Thoracic aorta (tissue), 2 donors: ENCODE results near the gene ATP8B1. TPM values are rescaled to one million over a fixed set of nuclear protein-coding genes. Genes with fewer than 3 reads are reported as not detected.
A peak's percentile ranks its signal among the peaks of the same experiment; 100 is the strongest.

ENCODE experiments used
- ATAC-seq: fragments of 150-250 bp; one replicate; pipeline ENCODE4 v1.8.0; 2017; ENCODE audit warnings: low read depth; ENCODE audit not compliant: insufficient number of reproducible peaks, low FRiP score
- DNase-seq: peaks from one replicate; pipeline ENCODE4 v3.0.0-alpha.2; 2020; ENCODE audit warnings: low spot score
- H3K27ac ChIP-seq, 2 donors: fragments of 200-600 bp; sonication (generic); 1 replicate in 1 of 2; 2 replicates in 1 of 2; pipeline ENCODE4 v1.5.1; 2016; ENCODE audit warnings: mild to moderate bottlenecking in 2 of 2, moderate library complexity in 2 of 2
- H3K27me3 ChIP-seq: fragments of 200-600 bp; sonication (generic); replicated peaks from 2 replicates; pipeline ENCODE4 v1.6.0; 2016; ENCODE audit warnings: mild to moderate bottlenecking; ENCODE audit not compliant: insufficient read depth
- H3K36me3 ChIP-seq: fragments of 200-600 bp; sonication (generic); one replicate; pipeline ENCODE4 v1.5.1; 2016
- H3K4me1 ChIP-seq, 2 donors: fragments of 200-600 bp; sonication (generic); 1 replicate in 1 of 2; 2 replicates in 1 of 2; pipeline versions ENCODE4 v1.5.1 to v1.6.0; 2016; ENCODE audit warnings: low read depth in 2 of 2, mild to moderate bottlenecking in 1 of 2; ENCODE audit not compliant: control insufficient read depth in 1 of 2
- H3K4me3 ChIP-seq: fragments of 200-600 bp; sonication (generic); 2 replicates; pipeline ENCODE4 v1.5.1; 2016; ENCODE audit warnings: mild to moderate bottlenecking
- H3K9me3 ChIP-seq: fragments of 200-600 bp; sonication (generic); 2 replicates; pipeline ENCODE4 v1.5.1; 2016
- CTCF ChIP-seq: fragments of 200-600 bp; sonication (generic); IDR thresholded peaks from one replicate; pipeline ENCODE4 v1.5.1; 2019; ENCODE audit warnings: antibody characterized with exemption
- total RNA-seq, 2 donors: library from RNA; depleted of rRNA; stranded (reverse); fragments of >200 nt; gene quantifications; one replicate each; pipeline versions ENCODE4 v1.1.0 to v1.2.3, GENCODE V29; 2016

The ATP8B1 gene
- total RNA-seq, 2 donors from 2014 or later, result 68.7 to 111 TPM

GRCh38 chr18:57710226-57710625, 92.9 kb downstream of the ATP8B1 start:
- DNase-seq (no peak), ATAC-seq (no peak)
- no peak overlapping the region for H3K4me3 ChIP-seq
- H3K36me3 ChIP-seq, result no peaks in the 10 kb centered on the region
- H3K4me1 ChIP-seq, result peaks cover 11 to 55% of the 10 kb centered on the region in 2 donors
- TF ChIP-seq CTCF, result no peak
- H3K9me3 ChIP-seq, result no peaks in the 10 kb centered on the region
- H3K27me3 ChIP-seq, result no peaks in the 10 kb centered on the region
- H3K27ac ChIP-seq, result peak overlapping the region in 1 of 2 donors; percentile 5

- no peak for TF ChIP-seq CTCF
- no peaks in the 10 kb centered on the region for H3K9me3 ChIP-seq
- no peaks in the 10 kb centered on the region for H3K36me3 ChIP-seq
- H3K27ac ChIP-seq, result no peak overlapping the region
- peaks cover 11 to 59% of the 10 kb centered on the region in 2 donors for H3K4me1 ChIP-seq
- DNase-seq (no peak), ATAC-seq (no peak)
- no peak overlapping the region for H3K4me3 ChIP-seq
- no peaks in the 10 kb centered on the region for H3K27me3 ChIP-seq
Measured at GRCh38 chr18:57709335-57709734, 93.8 kb downstream of the ATP8B1 start.

- Histone ChIP-seq H3K27ac (peak overlapping the region in 1 of 2 donors; percentile 16), H3K36me3 (no peaks in the 10 kb centered on the region), H3K27me3 (no peaks in the 10 kb centered on the region), H3K4me1 (peaks cover 11 to 59% of the 10 kb centered on the region in 2 donors), H3K9me3 (no peaks in the 10 kb centered on the region), H3K4me3 (no peak overlapping the region)
- no peak for DNase-seq
- ATAC-seq, result no peak
- TF ChIP-seq CTCF, result no peak
Measured at GRCh38 chr18:57708288-57708687, 94.8 kb downstream of the ATP8B1 start.

- peaks cover 12% of the 10 kb centered on the region for H3K36me3 ChIP-seq
- no peak for ATAC-seq
- peaks cover 4 to 39% of the 10 kb centered on the region in 2 donors for H3K4me1 ChIP-seq
- TF ChIP-seq CTCF, result no peak
- H3K4me3 ChIP-seq, result no peak overlapping the region
- H3K27ac ChIP-seq, result no peak overlapping the region
- no peak for DNase-seq
- H3K9me3 ChIP-seq, result no peaks in the 10 kb centered on the region
- H3K27me3 ChIP-seq, result no peaks in the 10 kb centered on the region
Measured at GRCh38 chr18:57705832-57706595, 97.1 kb downstream of the ATP8B1 start.

GRCh38 chr18:57705011-57705410, 98.1 kb downstream of the ATP8B1 start:
- Histone ChIP-seq H3K36me3 (peaks cover 18% of the 10 kb centered on the region), H3K27ac (no peak overlapping the region), H3K4me1 (peaks cover 4 to 29% of the 10 kb centered on the region in 2 donors), H3K9me3 (no peaks in the 10 kb centered on the region), H3K27me3 (no peaks in the 10 kb centered on the region), H3K4me3 (no peak overlapping the region)
- no peak for DNase-seq
- ATAC-seq, result no peak
- no peak for TF ChIP-seq CTCF
